ENCODE data around the gene SYT14. TPM values are rescaled to one million over a fixed set of nuclear protein-coding genes. Genes with fewer than 3 reads are reported as not detected.
"Not testable (repeated sequence)": the region's sequence is repeated elsewhere in the genome, so short reads cannot be mapped to it uniquely, and the experiment has no call there.

SYT14 gene
- total RNA-seq, 2 donors from 2014 or later: not detected

- Mint-ChIP-seq H3K27ac (no peak overlapping the region), H3K4me1 (ENCODE audit: low read depth in 2 of 2) (no peaks in the 10 kb centered on the region), H3K9me3 (no peaks in the 10 kb centered on the region)
These were observed 135.0 kb downstream of the SYT14 start for GRCh38 chr1:210072896-210073504.

GRCh38 chr1:210074904-210075303, 136.9 kb downstream of the SYT14 start:
- H3K9me3 Mint-ChIP-seq: no peaks in the 10 kb centered on the region
- no peaks in the 10 kb centered on the region for H3K36me3 Mint-ChIP-seq
- no peak overlapping the region for H3K27ac Mint-ChIP-seq
- no peak overlapping the region for H3K4me3 Mint-ChIP-seq
- DNase-seq (ENCODE audit: low spot score) (no peak), ATAC-seq (no peak)
- no peaks in the 10 kb centered on the region for H3K27me3 Mint-ChIP-seq
- H3K4me1 Mint-ChIP-seq (ENCODE audit: low read depth in 2 of 2): no peaks in the 10 kb centered on the region

More at GRCh38 chr1:210072896-210073504, 135.0 kb downstream of the SYT14 start:
- H3K4me3 Mint-ChIP-seq: no peak overlapping the region
- H3K36me3 Mint-ChIP-seq: no peaks in the 10 kb centered on the region
- H3K27me3 Mint-ChIP-seq: no peaks in the 10 kb centered on the region
- ATAC-seq (no peak), DNase-seq (ENCODE audit: low spot score) (no peak)

GRCh38 chr1:210076620-210077019, 138.6 kb downstream of the SYT14 start:
- no peak overlapping the region for H3K4me3 Mint-ChIP-seq
- H3K36me3 Mint-ChIP-seq: no peaks in the 10 kb centered on the region
- peaks cover 3% of the 10 kb centered on the region for H3K9me3 Mint-ChIP-seq
- no peak for DNase-seq (ENCODE audit: low spot score)
- H3K27ac Mint-ChIP-seq: no peak overlapping the region
- ATAC-seq: no peak
- H3K4me1 Mint-ChIP-seq (ENCODE audit: low read depth in 2 of 2): no peaks in the 10 kb centered on the region
- no peaks in the 10 kb centered on the region for H3K27me3 Mint-ChIP-seq

- H3K27me3 Mint-ChIP-seq: no peaks in the 10 kb centered on the region
- no peaks in the 10 kb centered on the region for H3K4me1 Mint-ChIP-seq (ENCODE audit: low read depth in 2 of 2)
- H3K9me3 Mint-ChIP-seq: peaks cover 3% of the 10 kb centered on the region
- DNase-seq (ENCODE audit: low spot score) (no peak), ATAC-seq (no peak)
- H3K36me3 Mint-ChIP-seq: no peaks in the 10 kb centered on the region
- no peak overlapping the region for H3K27ac Mint-ChIP-seq
- no peak overlapping the region for H3K4me3 Mint-ChIP-seq
These were observed 143.5 kb downstream of the SYT14 start for GRCh38 chr1:210081494-210081893.

DNA sequence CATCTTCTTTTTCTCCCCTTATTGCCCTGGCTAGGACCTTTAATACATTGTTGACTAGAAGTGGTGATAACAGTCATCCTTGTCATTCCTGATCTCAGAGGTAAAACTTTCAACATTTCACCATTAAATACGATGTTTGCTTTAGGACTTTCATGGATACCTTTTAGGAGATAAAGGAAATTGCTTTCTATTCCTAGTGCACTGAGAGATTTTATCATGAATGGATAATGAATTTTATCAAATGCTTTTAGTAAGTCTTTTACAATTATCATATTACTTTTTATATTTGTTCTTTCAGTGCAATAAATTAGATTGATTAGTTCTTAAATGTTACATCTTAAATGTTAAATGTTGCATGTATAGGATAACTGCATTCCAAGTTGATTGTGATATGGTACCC, 147.3 kb downstream of the SYT14 start:
- H3K9me3 Mint-ChIP-seq: peaks cover 3% of the 10 kb centered on the region
- no peak for ATAC-seq
- H3K27me3 Mint-ChIP-seq: peaks cover 0 to 11% of the 10 kb centered on the region in 2 donors
- no peak overlapping the region for H3K27ac Mint-ChIP-seq
- H3K4me3 Mint-ChIP-seq: no peak overlapping the region
- no peak for DNase-seq (ENCODE audit: low spot score)
- no peaks in the 10 kb centered on the region for H3K4me1 Mint-ChIP-seq (ENCODE audit: low read depth in 2 of 2)
- H3K36me3 Mint-ChIP-seq: no peaks in the 10 kb centered on the region

GRCh38 chr1:210087058-210087457, 149.0 kb downstream of the SYT14 start:
- Mint-ChIP-seq H3K4me1 (ENCODE audit: low read depth in 2 of 2) (no peaks in the 10 kb centered on the region), H3K27me3 (peaks cover 0 to 11% of the 10 kb centered on the region in 2 donors), H3K9me3 (no peaks in the 10 kb centered on the region), H3K36me3 (no peaks in the 10 kb centered on the region), H3K4me3 (no peak overlapping the region), H3K27ac (no peak overlapping the region)
- ATAC-seq (peak; percentile 27 to 45), DNase-seq (ENCODE audit: low spot score) (no peak)

GRCh38 chr1:210089855-210090254, 151.8 kb downstream of the SYT14 start:
- no peaks in the 10 kb centered on the region for H3K36me3 Mint-ChIP-seq
- no peaks in the 10 kb centered on the region for H3K4me1 Mint-ChIP-seq (ENCODE audit: low read depth in 2 of 2)
- DNase-seq (ENCODE audit: low spot score) (no peak), ATAC-seq (no peak)
- no peaks in the 10 kb centered on the region for H3K9me3 Mint-ChIP-seq
- H3K4me3 Mint-ChIP-seq: no peak overlapping the region
- H3K27me3 Mint-ChIP-seq: peaks cover 3 to 11% of the 10 kb centered on the region in 2 donors
- no peak overlapping the region for H3K27ac Mint-ChIP-seq

DNA sequence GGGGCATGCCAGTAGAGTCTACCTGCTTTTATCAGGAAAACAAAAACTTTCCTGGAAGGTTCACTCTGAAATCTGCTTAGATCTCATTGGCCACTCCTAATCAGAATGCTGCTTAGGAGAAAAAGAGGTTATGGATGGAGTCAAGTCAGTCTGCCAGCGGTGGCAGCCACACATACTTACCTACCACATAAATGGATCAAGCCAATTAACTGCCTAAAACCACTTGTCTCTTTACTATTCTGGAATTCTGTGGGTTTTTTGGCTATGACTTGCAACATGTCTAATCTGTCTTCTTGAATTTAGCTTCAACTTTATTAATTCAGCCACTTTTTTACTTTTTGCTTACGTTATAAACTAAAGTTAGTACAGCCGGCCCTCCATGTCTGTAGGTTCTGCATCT, 154.3 kb downstream of the SYT14 start:
- H3K27ac Mint-ChIP-seq: no peak overlapping the region
- no peaks in the 10 kb centered on the region for H3K4me1 Mint-ChIP-seq (ENCODE audit: low read depth in 2 of 2)
- no peak for ATAC-seq
- no peaks in the 10 kb centered on the region for H3K9me3 Mint-ChIP-seq
- no peak for DNase-seq (ENCODE audit: low spot score)
- H3K36me3 Mint-ChIP-seq: no peaks in the 10 kb centered on the region
- peaks cover 3 to 9% of the 10 kb centered on the region in 2 donors for H3K27me3 Mint-ChIP-seq
- no peak overlapping the region for H3K4me3 Mint-ChIP-seq

DNA sequence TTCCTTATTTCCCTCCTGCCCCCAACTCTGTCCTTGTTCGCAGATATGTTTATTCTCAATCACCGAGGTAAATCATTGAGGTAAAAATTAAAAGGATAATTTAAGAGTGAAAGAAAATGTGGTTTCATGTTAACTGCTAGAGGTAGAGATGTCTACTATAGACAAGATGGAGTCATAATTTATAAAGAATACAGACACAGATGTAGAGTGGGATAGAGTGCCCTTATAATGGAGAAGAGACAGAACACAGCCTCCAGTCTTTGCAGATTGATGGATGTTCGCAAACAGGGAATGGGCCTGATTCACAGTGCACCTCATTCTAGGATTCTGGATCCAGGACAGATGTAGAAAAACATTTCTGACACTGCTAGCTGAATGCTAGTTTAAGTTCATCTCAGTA, 155.4 kb downstream of the SYT14 start:
- no peaks in the 10 kb centered on the region for H3K36me3 Mint-ChIP-seq
- DNase-seq (ENCODE audit: low spot score) (no peak), ATAC-seq (no peak)
- H3K4me3 Mint-ChIP-seq: no peak overlapping the region
- H3K4me1 Mint-ChIP-seq (ENCODE audit: low read depth in 2 of 2): no peaks in the 10 kb centered on the region
- H3K27me3 Mint-ChIP-seq: peaks cover 3 to 4% of the 10 kb centered on the region in 2 donors
- no peaks in the 10 kb centered on the region for H3K9me3 Mint-ChIP-seq
- no peak overlapping the region for H3K27ac Mint-ChIP-seq

DNA sequence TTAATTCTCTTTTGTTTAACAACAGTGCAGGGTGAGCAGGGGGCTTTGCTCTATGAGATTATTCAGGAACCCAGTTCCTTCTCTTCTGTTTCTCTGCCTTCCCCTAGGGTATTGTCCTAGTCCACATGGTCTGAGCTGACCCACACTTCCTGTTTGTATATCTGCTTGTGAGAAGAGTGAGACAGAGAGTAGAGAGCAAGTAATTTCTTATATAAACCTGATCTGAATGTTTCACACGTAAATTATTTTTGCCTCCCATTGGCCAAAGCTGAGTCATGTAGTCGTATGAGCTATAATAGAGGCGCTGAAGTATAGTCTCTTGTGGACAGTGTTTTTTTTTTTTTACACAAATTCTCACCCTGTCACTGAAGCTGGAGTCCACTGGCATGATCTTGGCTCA, 160.3 kb downstream of the SYT14 start:
- Mint-ChIP-seq H3K36me3 (no peaks in the 10 kb centered on the region), H3K4me1 (ENCODE audit: low read depth in 2 of 2) (no peaks in the 10 kb centered on the region), H3K27me3 (peaks cover 2 to 4% of the 10 kb centered on the region in 2 donors), H3K4me3 (no peak overlapping the region), H3K9me3 (no peaks in the 10 kb centered on the region), H3K27ac (no peak overlapping the region)
- ATAC-seq (no peak), DNase-seq (ENCODE audit: low spot score) (no peak)

GRCh38 chr1:210099921-210100320, 161.9 kb downstream of the SYT14 start:
- Mint-ChIP-seq H3K27ac (no peak overlapping the region), H3K9me3 (no peaks in the 10 kb centered on the region), H3K4me3 (no peak overlapping the region), H3K27me3 (peaks cover 0 to 4% of the 10 kb centered on the region in 2 donors), H3K4me1 (ENCODE audit: low read depth in 2 of 2) (no peaks in the 10 kb centered on the region), H3K36me3 (no peaks in the 10 kb centered on the region)
- DNase-seq (ENCODE audit: low spot score): no peak
- ATAC-seq: no peak

DNA sequence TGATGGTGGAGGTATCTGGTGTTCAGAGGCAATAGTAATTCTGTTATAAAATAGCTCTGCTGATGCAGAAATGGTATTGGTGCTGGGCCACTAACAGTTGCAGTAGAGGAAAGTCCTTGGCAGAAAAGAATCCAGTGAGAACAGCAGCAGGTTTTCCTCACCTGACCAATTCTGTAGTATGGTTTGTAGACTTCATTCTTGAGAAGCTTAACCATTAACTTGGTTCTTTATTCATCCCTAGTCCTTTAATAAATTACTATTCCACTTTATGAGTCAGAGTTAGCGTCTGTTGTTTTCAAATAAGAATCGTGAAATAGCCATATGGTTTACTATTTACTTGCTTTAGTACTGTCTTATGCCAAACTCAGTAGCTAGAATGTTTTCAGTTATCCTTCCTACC, 166.1 kb downstream of the SYT14 start:
- Mint-ChIP-seq H3K4me1 (ENCODE audit: low read depth in 2 of 2) (no peaks in the 10 kb centered on the region), H3K36me3 (no peaks in the 10 kb centered on the region), H3K4me3 (no peak overlapping the region), H3K27ac (no peak overlapping the region), H3K9me3 (peaks cover 10% of the 10 kb centered on the region), H3K27me3 (peaks cover 0 to 2% of the 10 kb centered on the region in 2 donors)
- ATAC-seq: no peak
- no peak for DNase-seq (ENCODE audit: low spot score)

GRCh38 chr1:210112906-210113305, 174.9 kb downstream of the SYT14 start:
- not testable (repeated sequence) for H3K36me3 Mint-ChIP-seq; H3K4me1 Mint-ChIP-seq (ENCODE audit: low read depth in 2 of 2); H3K9me3 Mint-ChIP-seq; H3K27ac Mint-ChIP-seq; H3K27me3 Mint-ChIP-seq; DNase-seq (ENCODE audit: low spot score); H3K4me3 Mint-ChIP-seq; ATAC-seq

DNA sequence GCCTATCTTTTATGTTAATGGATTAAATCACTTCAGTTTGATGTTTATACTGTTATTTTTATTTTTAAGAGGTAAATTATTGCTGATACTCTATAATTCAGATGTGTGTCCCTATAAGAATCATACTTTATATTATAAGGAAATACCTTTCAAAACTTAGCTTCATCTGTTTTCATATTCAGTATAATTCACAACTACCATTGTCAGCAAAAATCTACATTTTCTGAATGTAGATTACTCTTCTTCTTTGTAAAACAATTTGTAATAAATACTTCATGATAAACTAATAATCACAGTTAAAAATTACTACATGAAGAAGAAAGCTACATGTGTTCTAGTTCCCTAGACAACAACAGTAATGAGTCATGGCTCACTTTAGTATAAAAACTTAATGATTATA, 179.2 kb downstream of the SYT14 start:
- Mint-ChIP-seq H3K4me3 (no peak overlapping the region), H3K9me3 (no peaks in the 10 kb centered on the region), H3K27me3 (no peaks in the 10 kb centered on the region), H3K4me1 (ENCODE audit: low read depth in 2 of 2) (no peaks in the 10 kb centered on the region), H3K36me3 (no peaks in the 10 kb centered on the region), H3K27ac (no peak overlapping the region)
- DNase-seq (ENCODE audit: low spot score): no peak
- ATAC-seq: no peak

GRCh38 chr1:210117681-210118170, 179.7 kb downstream of the SYT14 start:
- Mint-ChIP-seq H3K27me3 (no peaks in the 10 kb centered on the region), H3K36me3 (no peaks in the 10 kb centered on the region), H3K9me3 (no peaks in the 10 kb centered on the region), H3K4me3 (no peak overlapping the region), H3K27ac (no peak overlapping the region), H3K4me1 (ENCODE audit: low read depth in 2 of 2) (no peaks in the 10 kb centered on the region)
- no peak for DNase-seq (ENCODE audit: low spot score)
- ATAC-seq: no peak

Data from natural killer cell treated with Interleukin-12 subunit alpha and Interleukin-12 subunit beta and Interleukin-15 and Interleukin-18, amount 100 ng/mL, for 72 hours (primary cell).